Muscle layer of duodenum (tissue), 2 donors: Measurements from ENCODE around the gene BCL2A1.

ENCODE experiments used
- H3K27ac ChIP-seq: one replicate; pipeline ENCODE4 v1.7.0; 2013; ENCODE audit warnings: mild to moderate bottlenecking, low read length
- H3K27me3 ChIP-seq: one replicate; pipeline ENCODE4 v1.7.0; 2013; ENCODE audit warnings: low read depth, mild to moderate bottlenecking, control low read depth, low read length
- H3K36me3 ChIP-seq, 2 donors: one replicate each; pipeline ENCODE4 v1.7.0; 2013; ENCODE audit warnings: low read length in 2 of 2, control low read depth in 1 of 2, mild to moderate bottlenecking in 1 of 2; ENCODE audit not compliant: insufficient read depth in 2 of 2, control insufficient read depth in 1 of 2
- H3K4me1 ChIP-seq, 2 donors: one replicate each; pipeline ENCODE4 v1.7.0; 2013; ENCODE audit warnings: low read length in 2 of 2, mild to moderate bottlenecking in 2 of 2, control low read depth in 1 of 2, moderate library complexity in 1 of 2; ENCODE audit not compliant: insufficient read depth in 2 of 2, control insufficient read depth in 1 of 2
- H3K4me3 ChIP-seq, 2 donors: one replicate each; pipeline ENCODE4 v1.7.0; 2013; ENCODE audit warnings: low read length in 2 of 2, low read depth in 1 of 2, mild to moderate bottlenecking in 1 of 2
- H3K9me3 ChIP-seq, 2 donors: one replicate each; pipeline ENCODE4 v1.7.0; 2013; ENCODE audit warnings: low read length in 2 of 2, control low read depth in 1 of 2, mild to moderate bottlenecking in 1 of 2; ENCODE audit not compliant: control insufficient read depth in 1 of 2
- donor health status: healthy.

BCL2A1 gene

DNA sequence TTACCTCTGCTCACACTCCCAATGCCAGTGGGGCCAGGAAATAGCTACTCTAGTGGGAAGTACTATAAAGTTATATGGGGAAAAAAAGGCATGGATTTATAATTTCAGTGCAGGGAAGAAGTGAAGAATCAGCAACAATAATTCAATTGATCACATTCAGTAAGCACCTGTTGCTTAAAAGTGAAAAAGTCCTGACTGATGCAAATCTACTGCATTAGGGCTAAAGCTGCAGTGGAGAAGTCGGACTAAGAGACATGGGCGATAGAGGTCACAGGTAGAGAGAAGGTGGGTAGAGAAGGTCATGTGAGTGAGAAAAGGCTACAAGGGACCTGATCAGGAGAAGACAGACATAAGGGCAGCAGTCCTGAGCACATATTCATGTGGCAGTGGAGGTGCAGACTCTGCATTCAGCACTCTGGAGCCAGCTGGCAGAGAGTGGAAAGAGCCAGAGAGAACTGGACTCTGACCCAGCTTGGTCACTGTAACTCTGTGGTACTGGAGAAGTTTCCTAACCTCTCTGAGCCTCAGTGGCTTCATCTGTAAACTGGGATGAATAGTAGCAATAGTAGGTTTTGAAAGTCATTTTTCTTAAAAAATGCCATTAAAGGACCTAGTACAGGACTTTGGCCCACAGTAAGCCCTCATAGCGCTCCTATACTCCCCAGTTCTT, 17.6 kb upstream of the BCL2A1 start:
- H3K36me3 ChIP-seq: no peaks in the 10 kb centered on the region
- H3K4me3 ChIP-seq: no peak overlapping the region
- no peaks in the 10 kb centered on the region for H3K27me3 ChIP-seq
- H3K27ac ChIP-seq: no peak overlapping the region
- no peaks in the 10 kb centered on the region for H3K9me3 ChIP-seq
- H3K4me1 ChIP-seq: no peaks in the 10 kb centered on the region

DNA sequence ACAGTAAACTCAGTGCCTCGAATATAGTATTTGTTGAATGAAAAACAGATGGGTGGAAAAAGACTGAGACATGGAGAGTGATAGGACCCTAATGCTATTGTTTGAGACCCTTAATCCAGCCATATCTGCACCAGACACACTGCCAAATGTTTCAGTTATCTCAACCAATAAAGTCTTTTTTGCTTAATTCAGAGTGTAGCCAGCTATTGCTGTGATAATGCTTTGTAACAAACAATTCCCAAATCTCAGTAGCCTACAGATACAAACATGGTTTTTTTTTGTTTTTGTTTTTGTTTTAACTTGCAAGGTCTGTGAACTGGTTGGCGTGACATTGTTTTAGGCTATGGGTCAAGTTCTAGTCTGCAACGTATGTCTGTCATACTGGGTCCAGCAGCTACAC, 17.0 kb upstream of the BCL2A1 start:
- Histone ChIP-seq H3K27ac (no peak overlapping the region), H3K4me1 (no peaks in the 10 kb centered on the region), H3K4me3 (no peak overlapping the region), H3K9me3 (no peaks in the 10 kb centered on the region), H3K27me3 (no peaks in the 10 kb centered on the region), H3K36me3 (no peaks in the 10 kb centered on the region)

DNA sequence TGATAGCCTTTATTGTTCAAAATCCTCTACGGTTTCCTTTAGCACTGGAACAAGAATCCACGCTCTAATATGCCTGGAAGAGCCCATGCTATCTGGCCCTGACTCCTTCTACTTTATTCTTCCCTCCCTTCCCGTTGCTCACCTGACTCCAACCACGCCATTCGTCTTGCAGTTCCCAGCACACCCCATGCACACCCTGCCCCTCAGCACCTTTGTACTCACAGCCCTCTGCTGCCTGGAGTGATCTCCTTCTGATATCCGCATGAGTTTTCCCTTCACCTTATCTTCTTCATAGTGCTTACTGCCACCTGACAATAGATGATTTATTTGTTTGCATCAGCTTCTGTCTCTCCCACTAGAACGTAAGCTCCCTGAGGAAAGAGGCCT, 16.6 kb upstream of the BCL2A1 start:
- Histone ChIP-seq H3K4me3 (no peak overlapping the region), H3K9me3 (no peaks in the 10 kb centered on the region), H3K27ac (no peak overlapping the region), H3K36me3 (no peaks in the 10 kb centered on the region), H3K4me1 (no peaks in the 10 kb centered on the region), H3K27me3 (no peaks in the 10 kb centered on the region)

DNA sequence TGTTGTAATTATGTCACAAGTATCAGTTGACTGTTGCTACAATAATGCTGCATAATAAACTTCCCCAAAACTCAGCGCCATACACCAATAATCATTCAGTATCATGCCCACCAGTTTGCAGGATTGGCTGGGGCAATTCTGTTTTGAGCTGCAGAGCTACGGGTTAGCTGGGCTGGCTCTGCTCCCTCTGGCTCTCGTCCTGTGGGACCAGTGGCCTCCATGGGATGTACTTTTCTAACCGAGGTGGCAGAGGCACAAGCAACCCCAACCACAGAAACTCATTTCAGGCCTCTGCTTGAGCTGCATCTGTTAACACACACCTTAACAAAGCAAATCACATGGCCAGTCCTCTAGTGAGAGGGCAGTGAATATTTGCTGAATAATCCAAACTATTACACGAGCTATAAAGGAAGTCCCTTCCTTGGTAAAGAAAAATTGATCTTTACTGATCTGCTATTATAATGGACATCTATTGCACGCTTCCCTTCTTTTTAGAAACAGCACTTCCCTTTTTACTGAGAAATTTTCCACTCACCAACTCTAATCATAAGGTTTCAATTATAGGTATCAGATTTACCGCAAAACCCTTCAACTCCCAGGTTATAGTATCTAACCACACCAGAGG, 10.9 kb upstream of the BCL2A1 start:
- Histone ChIP-seq H3K27me3 (no peaks in the 10 kb centered on the region), H3K27ac (no peak overlapping the region), H3K36me3 (no peaks in the 10 kb centered on the region), H3K4me3 (no peak overlapping the region), H3K4me1 (no peaks in the 10 kb centered on the region), H3K9me3 (no peaks in the 10 kb centered on the region)

DNA sequence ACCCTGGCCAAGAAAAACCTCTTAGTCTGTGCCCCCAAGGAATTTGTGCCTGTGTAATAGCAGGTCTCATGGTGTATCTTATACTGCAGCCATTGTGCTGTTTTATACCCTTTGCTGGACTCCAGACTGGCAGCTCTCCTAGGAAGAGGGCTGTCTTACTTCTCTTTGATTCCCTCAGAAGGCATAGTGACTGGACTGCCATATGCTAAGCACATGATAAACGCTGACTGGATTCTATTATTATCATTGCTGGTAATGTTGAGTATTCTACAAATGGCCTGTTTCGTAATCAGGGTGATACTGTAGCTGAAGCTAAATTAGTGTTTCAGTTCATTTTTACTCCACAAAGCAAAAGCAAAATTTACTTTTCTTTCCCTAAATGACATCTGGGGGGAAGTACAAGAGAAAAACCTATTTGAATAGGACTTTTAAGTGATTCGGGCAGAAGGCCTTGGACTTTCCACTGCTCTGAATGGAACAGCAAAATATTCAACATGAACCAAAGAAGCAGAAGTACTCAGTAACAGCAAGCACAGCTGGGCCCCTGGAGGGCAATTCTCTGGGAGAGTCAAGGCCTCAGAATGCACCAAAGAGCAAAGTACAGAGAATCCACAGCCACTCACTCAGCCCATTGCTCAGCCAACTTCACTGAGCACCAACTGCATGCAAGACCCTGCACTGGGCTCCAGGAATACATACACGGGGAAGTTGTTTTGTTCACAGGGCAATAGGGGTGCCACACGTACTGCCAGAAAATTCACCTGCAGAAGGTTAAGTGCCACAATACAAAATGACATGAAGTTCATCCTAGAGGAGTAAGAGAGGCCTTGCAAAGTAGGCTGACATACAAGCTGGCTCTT, 7.9 kb upstream of the BCL2A1 start:
- no peaks in the 10 kb centered on the region for H3K27me3 ChIP-seq
- peak overlapping the region; percentile 41 for H3K27ac ChIP-seq
- H3K4me1 ChIP-seq: no peaks in the 10 kb centered on the region

DNA sequence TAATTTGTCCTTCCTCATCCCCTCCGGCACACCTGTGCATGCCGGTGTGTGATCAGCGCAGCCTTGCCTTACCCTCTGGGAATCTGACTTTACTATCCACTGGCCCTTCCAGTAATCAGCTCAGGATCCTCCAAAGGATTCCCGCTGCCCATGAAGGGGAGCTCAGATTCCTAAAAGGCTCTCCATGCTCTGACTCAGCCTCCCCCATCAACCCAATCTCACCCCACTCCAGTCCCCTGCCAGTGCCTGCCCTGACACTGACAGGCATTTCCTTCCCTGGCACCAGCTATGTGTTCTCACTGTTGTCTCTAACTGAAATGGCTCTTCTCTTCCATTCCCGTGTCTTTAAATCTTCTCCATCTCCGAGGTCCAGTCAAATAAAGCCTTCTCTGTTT, 7.3 kb upstream of the BCL2A1 start:
- peak overlapping the region; percentile 41 for H3K27ac ChIP-seq
- no peaks in the 10 kb centered on the region for H3K4me1 ChIP-seq
- no peaks in the 10 kb centered on the region for H3K27me3 ChIP-seq
- H3K36me3 ChIP-seq: no peaks in the 10 kb centered on the region
- H3K4me3 ChIP-seq: peak overlapping the region in 1 of 2 donors; percentile 19
- no peaks in the 10 kb centered on the region for H3K9me3 ChIP-seq

More for the DNA sequence above, 7.9 kb upstream of the BCL2A1 start:
- Histone ChIP-seq H3K36me3 (no peaks in the 10 kb centered on the region), H3K4me3 (no peak overlapping the region), H3K9me3 (no peaks in the 10 kb centered on the region)

DNA sequence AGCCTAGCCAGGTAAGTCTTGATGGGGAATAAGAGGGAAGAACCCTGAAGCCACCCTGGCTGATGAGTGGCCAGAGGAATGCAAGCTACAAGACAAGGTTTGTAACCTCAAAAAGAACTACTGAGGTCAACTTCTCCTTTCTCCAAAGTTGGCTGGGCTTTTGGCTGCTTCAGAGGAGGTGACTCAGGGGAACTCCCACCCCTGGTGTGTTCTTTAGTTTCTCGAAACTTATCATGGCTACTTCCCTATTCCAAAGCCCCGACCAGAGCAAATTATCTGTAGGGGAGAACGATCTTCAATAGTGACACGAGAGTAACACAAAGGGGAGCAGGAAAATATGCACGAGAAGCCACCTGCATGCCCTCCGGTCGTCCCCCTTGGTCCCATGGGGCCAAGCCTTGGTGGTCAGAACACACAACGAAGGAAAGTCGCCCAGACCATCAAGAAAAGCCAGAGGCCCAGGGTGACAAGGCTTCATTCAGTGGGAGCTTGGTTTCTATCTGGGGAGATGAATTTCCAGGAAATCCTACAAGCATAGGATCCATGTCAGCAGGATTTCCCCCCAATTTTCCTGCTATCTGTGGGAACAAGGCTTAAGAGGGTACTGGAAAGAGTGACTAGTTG, 6.5 kb upstream of the BCL2A1 start:
- Histone ChIP-seq H3K9me3 (no peaks in the 10 kb centered on the region), H3K36me3 (no peaks in the 10 kb centered on the region), H3K27ac (peak overlapping the region; percentile 41), H3K4me1 (no peaks in the 10 kb centered on the region), H3K4me3 (no peak overlapping the region), H3K27me3 (no peaks in the 10 kb centered on the region)

DNA sequence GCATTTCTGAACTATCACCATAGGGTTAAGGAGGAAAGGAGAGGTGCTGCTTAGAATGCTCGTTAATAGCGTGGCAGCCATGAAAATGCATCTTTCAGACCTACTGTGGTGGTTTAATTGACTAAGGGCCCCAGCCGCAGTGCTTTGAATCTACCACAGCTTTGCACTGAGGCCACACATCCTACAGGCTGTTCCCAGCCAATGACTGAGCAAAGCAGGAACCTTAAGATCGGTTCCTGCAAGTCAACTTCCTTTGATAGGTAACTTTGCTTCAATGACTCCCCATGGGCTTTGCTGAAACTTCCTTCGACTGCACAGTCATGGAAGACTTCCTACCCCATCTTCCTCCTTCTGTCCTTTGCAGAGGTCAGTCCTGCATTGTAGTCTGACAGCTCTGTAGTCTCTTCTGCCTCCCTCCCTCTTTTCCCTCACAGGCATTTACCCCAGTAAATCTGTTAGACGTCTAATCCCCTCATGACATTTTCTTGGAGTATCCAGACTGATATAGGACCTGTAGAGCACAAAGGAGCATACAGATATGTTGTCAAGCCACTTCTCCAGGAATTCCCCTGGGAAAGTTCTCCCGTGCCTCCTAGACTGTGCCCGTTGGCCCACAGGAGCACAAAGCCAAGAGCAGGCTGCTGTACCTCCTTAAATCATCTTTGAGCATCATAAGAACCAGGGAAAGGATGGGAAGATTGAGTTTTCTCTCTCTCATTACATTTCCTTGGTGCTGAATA, 2.6 kb upstream of the BCL2A1 start:
- Histone ChIP-seq H3K4me1 (no peaks in the 10 kb centered on the region), H3K27me3 (no peaks in the 10 kb centered on the region), H3K36me3 (no peaks in the 10 kb centered on the region), H3K27ac (no peak overlapping the region), H3K4me3 (no peak overlapping the region), H3K9me3 (no peaks in the 10 kb centered on the region)

DNA sequence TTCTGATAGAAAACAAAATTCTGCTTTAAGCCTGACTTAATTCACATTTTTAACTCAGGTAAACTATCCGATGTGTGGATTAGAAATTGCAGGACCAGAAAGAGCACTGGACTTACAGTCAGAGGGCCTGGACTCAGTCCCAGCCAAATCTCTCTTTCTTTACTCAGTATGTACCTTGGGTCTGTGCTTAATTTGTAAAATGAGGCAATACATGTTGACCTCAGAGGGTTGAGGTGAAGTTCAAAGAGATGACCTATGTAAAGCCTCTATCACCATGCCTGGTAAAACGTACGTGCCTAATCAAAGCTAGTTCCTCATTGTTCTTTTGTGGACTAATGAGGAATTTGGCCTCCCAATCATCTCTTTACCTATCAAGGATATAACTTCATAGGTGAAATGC, 1.9 kb upstream of the BCL2A1 start:
- Histone ChIP-seq H3K4me1 (no peaks in the 10 kb centered on the region), H3K4me3 (no peak overlapping the region), H3K27ac (no peak overlapping the region)

DNA sequence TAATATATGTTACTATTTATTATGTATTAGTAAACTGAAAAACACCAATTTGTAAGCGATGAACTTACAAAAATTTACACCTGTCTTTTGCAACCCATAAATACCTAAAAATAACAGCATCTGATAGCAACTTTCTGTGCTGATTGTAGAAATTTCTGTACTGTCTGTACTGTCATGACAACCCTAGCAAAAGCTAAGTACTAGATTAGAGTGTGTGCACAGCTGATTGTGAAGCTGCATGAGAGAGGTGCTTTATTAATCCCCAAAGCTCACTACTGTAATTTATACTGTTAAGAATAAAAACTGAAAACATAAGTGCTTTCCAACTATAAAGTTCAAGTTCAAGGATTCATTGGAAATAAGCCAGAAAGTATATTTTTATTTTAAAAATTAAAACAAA, 815 bp downstream of the BCL2A1 start:
- Histone ChIP-seq H3K27ac (peak overlapping the region; percentile 37), H3K27me3 (no peaks in the 10 kb centered on the region), H3K4me3 (no peak overlapping the region), H3K36me3 (no peaks in the 10 kb centered on the region), H3K9me3 (no peaks in the 10 kb centered on the region), H3K4me1 (no peaks in the 10 kb centered on the region)

More for the DNA sequence above, 1.9 kb upstream of the BCL2A1 start:
- no peaks in the 10 kb centered on the region for H3K9me3 ChIP-seq
- no peaks in the 10 kb centered on the region for H3K27me3 ChIP-seq
- no peaks in the 10 kb centered on the region for H3K36me3 ChIP-seq

DNA sequence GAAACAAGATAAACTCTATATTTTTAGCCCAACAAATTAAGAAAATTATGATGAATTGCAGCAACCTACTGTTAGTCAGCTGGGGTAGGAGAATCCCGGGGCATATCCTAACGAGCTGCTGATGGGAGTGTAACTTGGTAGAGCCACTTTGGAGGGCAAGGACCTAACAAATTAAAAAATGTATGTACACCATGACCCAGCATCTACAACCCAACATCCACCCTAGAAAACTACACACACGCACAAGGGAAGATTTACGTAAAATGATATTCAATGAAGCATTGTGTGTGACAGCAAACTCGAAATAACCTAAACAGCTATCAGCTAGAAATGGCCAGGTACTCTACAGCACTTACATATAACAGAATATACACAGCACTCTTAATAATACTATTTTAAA, 1.9 kb downstream of the BCL2A1 start:
- no peaks in the 10 kb centered on the region for H3K27me3 ChIP-seq
- no peaks in the 10 kb centered on the region for H3K9me3 ChIP-seq
- no peaks in the 10 kb centered on the region for H3K36me3 ChIP-seq
- peak overlapping the region; percentile 51 for H3K27ac ChIP-seq
- H3K4me1 ChIP-seq: no peaks in the 10 kb centered on the region
- H3K4me3 ChIP-seq: peak overlapping the region in 1 of 2 donors; percentile 21
